Measurements from ENCODE around the gene RPP30.
"Not testable (repeated sequence)": the region's sequence is repeated elsewhere in the genome, so short reads cannot be mapped to it uniquely, and the experiment has no call there.

RPP30 gene

GRCh38 chr10:90872648-90873020, 860 bp downstream of the RPP30 start:
- no peak for DNase-seq (ENCODE audit: low spot score)

- DNase-seq (ENCODE audit: low spot score): no peak
Measured at GRCh38 chr10:90879062-90879461, 7.3 kb downstream of the RPP30 start.

GRCh38 chr10:90880059-90880719, 8.4 kb downstream of the RPP30 start:
- peak; percentile 42 for DNase-seq (ENCODE audit: low spot score)

GRCh38 chr10:90884431-90884830, 12.7 kb downstream of the RPP30 start:
- no peak for DNase-seq (ENCODE audit: low spot score)

- DNase-seq (ENCODE audit: low spot score): no peak
Measured at GRCh38 chr10:90885176-90885575, 13.4 kb downstream of the RPP30 start.

- no peak for DNase-seq (ENCODE audit: low spot score)
Measured at GRCh38 chr10:90887555-90887954, 15.8 kb downstream of the RPP30 start.

GRCh38 chr10:90888387-90888786, 16.6 kb downstream of the RPP30 start:
- DNase-seq (ENCODE audit: low spot score): no peak

GRCh38 chr10:90889636-90890035, 17.9 kb downstream of the RPP30 start:
- DNase-seq (ENCODE audit: low spot score): no peak

- DNase-seq (ENCODE audit: low spot score): no peak
Measured at GRCh38 chr10:90890347-90890746, 18.6 kb downstream of the RPP30 start.

GRCh38 chr10:90893190-90893589, 21.4 kb downstream of the RPP30 start:
- DNase-seq (ENCODE audit: low spot score): no peak

- not testable (repeated sequence) for DNase-seq (ENCODE audit: low spot score)
Measured at GRCh38 chr10:90896916-90897315, 25.1 kb downstream of the RPP30 start.

GRCh38 chr10:90905925-90906324, 34.2 kb downstream of the RPP30 start:
- no peak for DNase-seq (ENCODE audit: low spot score)

- DNase-seq (ENCODE audit: low spot score): no peak
Measured at GRCh38 chr10:90906596-90906995, 34.8 kb downstream of the RPP30 start.

- peak; percentile 81 for DNase-seq (ENCODE audit: low spot score)
Measured at GRCh38 chr10:90911133-90912051, 39.6 kb downstream of the RPP30 start.

GRCh38 chr10:90912174-90912573, 40.4 kb downstream of the RPP30 start:
- no peak for DNase-seq (ENCODE audit: low spot score)

GRCh38 chr10:90912854-90913479, 41.2 kb downstream of the RPP30 start:
- no peak for DNase-seq (ENCODE audit: low spot score)

- no peak for DNase-seq (ENCODE audit: low spot score)
Measured at GRCh38 chr10:90913774-90914420, 42.1 kb downstream of the RPP30 start.

GRCh38 chr10:90914992-90915765, 43.4 kb downstream of the RPP30 start:
- peak; percentile 38 for DNase-seq (ENCODE audit: low spot score)

GRCh38 chr10:90915766-90916075, 43.9 kb downstream of the RPP30 start:
- DNase-seq (ENCODE audit: low spot score): no peak

- no peak for DNase-seq (ENCODE audit: low spot score)
Measured at GRCh38 chr10:90916392-90917237, 44.8 kb downstream of the RPP30 start.
